H9 (cell line): ENCODE results near the gene PSMD1. TPM values are rescaled to one million over a fixed set of nuclear protein-coding genes. Genes with fewer than 3 reads are reported as not detected.

ENCODE experiments used
- DNase-seq: peaks from one replicate; pipeline ENCODE4 v3.0.0-alpha.2; 2017
- H2AFZ ChIP-seq: one replicate; pipeline ENCODE4 v1.6.1; 2013; ENCODE audit warnings: mild to moderate bottlenecking, low read length, control low read depth, moderate library complexity
- H2AK5ac ChIP-seq: 2 replicates; pipeline ENCODE4 v1.6.1; 2013; ENCODE audit warnings: low read length, control low read depth, mixed read lengths; ENCODE audit not compliant: insufficient read length
- H2BK120ac ChIP-seq: one replicate; pipeline ENCODE4 v1.6.1; 2013; ENCODE audit warnings: low read depth, mild to moderate bottlenecking, low read length, control low read depth, inconsistent platforms; ENCODE audit not compliant: poor library complexity, severe bottlenecking
- H2BK12ac ChIP-seq: 2 replicates; pipeline ENCODE4 v1.6.1; 2013; ENCODE audit warnings: low read length, control low read depth, mixed read lengths, low read depth; ENCODE audit not compliant: insufficient read length
- H2BK15ac ChIP-seq: 2 replicates; pipeline ENCODE4 v1.6.1; 2013; ENCODE audit warnings: low read depth, low read length, control low read depth
- H2BK20ac ChIP-seq: one replicate; pipeline ENCODE4 v1.6.1; 2013; ENCODE audit warnings: low read depth, mild to moderate bottlenecking, low read length, control low read depth, inconsistent platforms; ENCODE audit not compliant: poor library complexity, severe bottlenecking
- H2BK5ac ChIP-seq: 2 replicates; pipeline ENCODE4 v1.6.1; 2013; ENCODE audit warnings: low read length, control low read depth, mixed read lengths; ENCODE audit not compliant: insufficient read length
- H3K14ac ChIP-seq: 2 replicates; pipeline ENCODE4 v1.6.1; 2013; ENCODE audit warnings: low read length, control low read depth; ENCODE audit not compliant: insufficient read depth
- H3K18ac ChIP-seq: 2 replicates; pipeline ENCODE4 v1.6.1; 2013; ENCODE audit warnings: low read depth, mild to moderate bottlenecking, mixed read lengths, low read length, control low read depth; ENCODE audit not compliant: insufficient read length
- H3K23ac ChIP-seq: 2 replicates; pipeline ENCODE4 v1.6.1; 2013; ENCODE audit warnings: low read length, control low read depth, mixed read lengths, low read depth; ENCODE audit not compliant: insufficient read length
- H3K23me2 ChIP-seq: 2 replicates; pipeline ENCODE4 v1.6.1; 2013; ENCODE audit warnings: low read depth, mild to moderate bottlenecking, mixed read lengths, low read length, control low read depth; ENCODE audit not compliant: insufficient read length, poor library complexity, severe bottlenecking
- H3K27ac ChIP-seq: 2 replicates; pipeline ENCODE4 v1.5.1; 2013; ENCODE audit warnings: low read length, control low read depth, mixed read lengths, low read depth; ENCODE audit not compliant: insufficient read length
- H3K27me3 ChIP-seq: 2 replicates; pipeline ENCODE4 v1.6.1; 2013; ENCODE audit warnings: low read length, control low read depth, inconsistent platforms; ENCODE audit not compliant: insufficient read depth
- H3K4ac ChIP-seq: 2 replicates; pipeline ENCODE4 v1.6.1; 2013; ENCODE audit warnings: low read depth, mild to moderate bottlenecking, control low read depth, inconsistent platforms, low read length, moderate library complexity
- H3K4me1 ChIP-seq: 2 replicates; pipeline ENCODE4 v1.6.1; 2013; ENCODE audit warnings: low read length, control low read depth, inconsistent platforms; ENCODE audit not compliant: insufficient read depth
- H3K4me2 ChIP-seq: 2 replicates; pipeline ENCODE4 v1.6.1; 2013; ENCODE audit warnings: low read length, control low read depth, mixed read lengths; ENCODE audit not compliant: insufficient read length, insufficient read depth
- H3K56ac ChIP-seq: 2 replicates; pipeline ENCODE4 v1.6.1; 2013; ENCODE audit warnings: low read depth, mild to moderate bottlenecking, mixed read lengths, low read length, control low read depth; ENCODE audit not compliant: insufficient read length
- H3K79me1 ChIP-seq: 2 replicates; pipeline ENCODE4 v1.6.1; 2013; ENCODE audit warnings: low read depth, mild to moderate bottlenecking, moderate library complexity, low read length, control low read depth, inconsistent platforms; ENCODE audit not compliant: insufficient read depth, poor library complexity, severe bottlenecking
- H3K79me2 ChIP-seq: 2 replicates; pipeline ENCODE4 v1.6.1; 2013; ENCODE audit warnings: low read length, control low read depth, inconsistent platforms; ENCODE audit not compliant: insufficient read depth
- H3K9ac ChIP-seq: 2 replicates; pipeline ENCODE4 v1.6.1; 2013; ENCODE audit warnings: low read length, control low read depth, mixed read lengths; ENCODE audit not compliant: insufficient read length; ENCODE audit errors: extremely low read depth
- H3K9me3 ChIP-seq: one replicate; pipeline ENCODE4 v1.6.1; 2013; ENCODE audit warnings: low read depth, low read length, inconsistent platforms; ENCODE audit not compliant: control insufficient read depth
- H3T11ph ChIP-seq: one replicate; pipeline ENCODE4 v1.6.1; 2013; ENCODE audit warnings: mild to moderate bottlenecking, low read length, control low read depth, inconsistent platforms
- H4K20me1 ChIP-seq: one replicate; pipeline ENCODE4 v1.6.1; 2013; ENCODE audit not compliant: control insufficient read depth, insufficient read length, insufficient read depth
- H4K5ac ChIP-seq: 2 replicates; pipeline ENCODE4 v1.6.1; 2013; ENCODE audit warnings: low read depth, mild to moderate bottlenecking, mixed read lengths, low read length, control low read depth; ENCODE audit not compliant: insufficient read length
- H4K8ac ChIP-seq: replicated peaks from 2 replicates; pipeline ENCODE4 v1.6.1; 2013; ENCODE audit warnings: low read length, control low read depth, mixed read lengths, low read depth; ENCODE audit not compliant: insufficient read length
- H4K91ac ChIP-seq: 2 replicates; pipeline ENCODE4 v1.6.1; 2013; ENCODE audit warnings: low read depth, mild to moderate bottlenecking, moderate library complexity, mixed read lengths, low read length, control low read depth; ENCODE audit not compliant: insufficient read length
- H3K27ac Mint-ChIP-seq, 3 experiments: 2 replicates in 2 of 3; 3 replicates in 1 of 3; pipeline ENCODE4 v1.8.0; 2020 to 2021; ENCODE audit warnings: mixed read lengths in 3 of 3, mild to moderate bottlenecking in 1 of 3, moderate library complexity in 1 of 3
- H3K27me3 Mint-ChIP-seq: 2 replicates; pipeline ENCODE4 v1.8.0; 2021; ENCODE audit warnings: low read depth, mild to moderate bottlenecking, moderate library complexity, mixed read lengths
- H3K36me3 Mint-ChIP-seq, 3 experiments: 2 replicates in 2 of 3; 3 replicates in 1 of 3; pipeline ENCODE4 v1.8.0; 2020 to 2021; ENCODE audit warnings: low read depth in 3 of 3, mixed read lengths in 3 of 3; ENCODE audit not compliant: insufficient read depth in 1 of 3
- H3K4me1 Mint-ChIP-seq, 2 experiments: 2 replicates each; pipeline ENCODE4 v1.8.0; 2020; ENCODE audit warnings: mixed read lengths in 2 of 2
- H3K4me3 Mint-ChIP-seq, 2 experiments: 2 replicates in 1 of 2; 3 replicates in 1 of 2; pipeline ENCODE4 v1.8.0; 2020 to 2021; ENCODE audit warnings: mild to moderate bottlenecking in 2 of 2, mixed read lengths in 2 of 2, moderate library complexity in 1 of 2
- H3K9me3 Mint-ChIP-seq, 2 experiments: 2 replicates in 1 of 2; 3 replicates in 1 of 2; pipeline ENCODE4 v1.8.0; 2020; ENCODE audit warnings: mild to moderate bottlenecking in 2 of 2, mixed read lengths in 2 of 2, moderate library complexity in 1 of 2
- WGBS: extraction: QIAGEN DNeasy Blood & Tissue Kit; methylation state at CpG from one replicate; pipeline ENCODE4 v1.1.7; 2013; ENCODE audit warnings: missing lambda C conversion rate, low lambda C conversion rate, mixed read lengths; ENCODE audit not compliant: insufficient read length; ENCODE audit errors: extremely low coverage; 5-methylcytosine and 5-hydroxymethylcytosine counted together
- total RNA-seq: library from RNA; stranded (reverse); gene quantifications from 2 replicates; pipeline ENCODE4 v1.2.1, GENCODE V29; 2021
- TF ChIP-seq, protein P1 (sequence below): fragments of 200-600 bp; sonication (generic); conservative IDR thresholded peaks from 3 replicates; pipeline ENCODE4 v1.8.0; 2021; ENCODE audit warnings: antibody characterized with exemption, mild to moderate bottlenecking

Gene PSMD1
- total RNA-seq, 1 experiment from 2014 or later: 166 TPM

DNA sequence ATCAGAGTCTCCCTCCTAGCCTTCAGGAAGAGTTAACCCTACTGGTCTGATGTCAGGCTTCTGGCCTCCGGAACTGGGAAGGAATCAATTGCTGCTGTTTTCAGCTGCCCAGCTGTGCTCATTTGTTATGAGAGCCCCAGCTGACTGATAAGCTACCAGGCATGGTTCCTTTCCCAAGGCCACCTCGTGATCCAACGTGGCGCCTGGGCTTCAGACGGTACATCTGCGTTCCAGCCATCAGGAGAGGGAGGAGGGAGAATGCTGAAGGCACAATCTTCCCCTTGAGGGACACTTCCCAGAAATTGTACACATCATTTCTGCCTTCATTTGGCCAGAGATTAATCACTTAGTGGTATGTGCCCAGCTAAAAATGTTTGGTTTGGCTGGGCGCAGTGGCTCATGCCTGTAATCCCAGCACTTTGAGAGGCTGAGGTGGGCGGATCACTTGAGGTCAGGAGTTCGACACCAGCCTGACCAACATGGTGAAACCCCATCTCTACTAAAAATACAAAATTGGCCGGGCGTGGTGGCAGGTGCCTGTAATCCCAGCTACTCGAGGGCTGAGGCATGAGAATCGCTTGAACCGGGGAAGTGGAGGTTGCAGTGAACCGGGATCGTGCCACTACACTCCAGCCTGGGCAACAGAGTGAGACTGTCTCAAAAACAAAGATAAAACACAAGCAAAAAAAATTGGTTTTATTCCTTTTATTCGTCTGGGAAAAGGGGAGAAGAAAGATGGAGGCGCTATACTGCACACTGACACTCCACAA, 131.3 kb downstream of the PSMD1 start:
- Histone ChIP-seq H2BK5ac (no peak overlapping the region), H3K9me3 (no peaks in the 10 kb centered on the region), H2AFZ (no peak overlapping the region), H4K91ac (no peak overlapping the region), H3K4ac (no peak overlapping the region), H3K27me3 (no peaks in the 10 kb centered on the region), H3K56ac (no peak overlapping the region), H2BK120ac (no peak overlapping the region), H3K27ac (no peak overlapping the region), H4K20me1 (no peaks in the 10 kb centered on the region), H3K79me1 (no peaks in the 10 kb centered on the region), H2BK12ac (no peak overlapping the region), H3K4me2 (no peak overlapping the region), H4K8ac (no peak overlapping the region), H3K14ac (no peak overlapping the region), H2BK15ac (no peak overlapping the region), H3K18ac (no peak overlapping the region), H2BK20ac (no peak overlapping the region), H3K23ac (no peak overlapping the region), H3K9ac (no peak overlapping the region), H3T11ph (no peak overlapping the region), H3K79me2 (no peaks in the 10 kb centered on the region), H3K4me1 (peaks cover 4% of the 10 kb centered on the region; the same call in 1 of the 2 replicates), H4K5ac (no peak overlapping the region), H3K23me2 (no peaks in the 10 kb centered on the region), H2AK5ac (no peak overlapping the region)
- no peak for DNase-seq
- no CpG with 5 or more reads among the region's 18 CpGs for WGBS
- Mint-ChIP-seq H3K27me3 (no peaks in the 10 kb centered on the region; the same call in none of the 2 replicates), H3K9me3 (no peaks in the 10 kb centered on the region), H3K27ac (no peak overlapping the region; a peak in 1 of 7 replicates), H3K36me3 (no peaks in the 10 kb centered on the region), H3K4me3 (no peak overlapping the region), H3K4me1 (peaks cover 15 to 33% of the 10 kb centered on the region in 2 experiments)
- TF ChIP-seq, protein P1, sequence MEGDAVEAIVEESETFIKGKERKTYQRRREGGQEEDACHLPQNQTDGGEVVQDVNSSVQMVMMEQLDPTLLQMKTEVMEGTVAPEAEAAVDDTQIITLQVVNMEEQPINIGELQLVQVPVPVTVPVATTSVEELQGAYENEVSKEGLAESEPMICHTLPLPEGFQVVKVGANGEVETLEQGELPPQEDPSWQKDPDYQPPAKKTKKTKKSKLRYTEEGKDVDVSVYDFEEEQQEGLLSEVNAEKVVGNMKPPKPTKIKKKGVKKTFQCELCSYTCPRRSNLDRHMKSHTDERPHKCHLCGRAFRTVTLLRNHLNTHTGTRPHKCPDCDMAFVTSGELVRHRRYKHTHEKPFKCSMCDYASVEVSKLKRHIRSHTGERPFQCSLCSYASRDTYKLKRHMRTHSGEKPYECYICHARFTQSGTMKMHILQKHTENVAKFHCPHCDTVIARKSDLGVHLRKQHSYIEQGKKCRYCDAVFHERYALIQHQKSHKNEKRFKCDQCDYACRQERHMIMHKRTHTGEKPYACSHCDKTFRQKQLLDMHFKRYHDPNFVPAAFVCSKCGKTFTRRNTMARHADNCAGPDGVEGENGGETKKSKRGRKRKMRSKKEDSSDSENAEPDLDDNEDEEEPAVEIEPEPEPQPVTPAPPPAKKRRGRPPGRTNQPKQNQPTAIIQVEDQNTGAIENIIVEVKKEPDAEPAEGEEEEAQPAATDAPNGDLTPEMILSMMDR: no peak
